ENCODE measurements around the gene TMEM161A.

DNA sequence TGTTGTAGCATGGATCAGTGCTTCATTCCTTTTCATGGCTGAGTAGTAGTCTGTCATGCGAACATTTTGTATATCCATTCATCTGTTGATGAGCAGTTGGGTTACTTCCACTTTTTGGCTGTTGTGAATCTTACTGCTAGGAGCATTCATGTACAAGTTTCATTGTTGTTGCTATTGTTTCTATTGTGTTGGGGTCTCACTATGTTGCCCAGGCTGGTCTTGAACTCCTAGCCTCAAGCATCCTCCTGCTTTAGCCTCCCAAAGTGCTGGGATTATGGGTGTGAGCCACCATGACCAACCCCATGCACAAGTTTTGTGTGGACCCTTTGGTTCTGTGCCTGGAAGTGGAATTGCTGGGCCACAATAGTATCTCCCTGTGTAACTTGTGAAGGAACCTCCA is 58.7 kb downstream of the TMEM161A start:
- TF ChIP-seq, protein P1, sequence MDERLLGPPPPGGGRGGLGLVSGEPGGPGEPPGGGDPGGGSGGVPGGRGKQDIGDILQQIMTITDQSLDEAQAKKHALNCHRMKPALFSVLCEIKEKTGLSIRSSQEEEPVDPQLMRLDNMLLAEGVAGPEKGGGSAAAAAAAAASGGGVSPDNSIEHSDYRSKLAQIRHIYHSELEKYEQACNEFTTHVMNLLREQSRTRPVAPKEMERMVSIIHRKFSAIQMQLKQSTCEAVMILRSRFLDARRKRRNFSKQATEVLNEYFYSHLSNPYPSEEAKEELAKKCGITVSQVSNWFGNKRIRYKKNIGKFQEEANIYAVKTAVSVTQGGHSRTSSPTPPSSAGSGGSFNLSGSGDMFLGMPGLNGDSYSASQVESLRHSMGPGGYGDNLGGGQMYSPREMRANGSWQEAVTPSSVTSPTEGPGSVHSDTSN (CRISPR knock-in tag; IDR thresholded peaks at IDR 0.05; ENCODE audit: low read depth): no peak
- TF ChIP-seq, protein P1 (tag; conservative IDR thresholded peaks at IDR 0.05; ENCODE audit: low read depth): no peak
- no peak for TF ChIP-seq FOXM1 (IDR thresholded peaks at IDR 0.05; ENCODE audit: low read depth)
- no peak for TF ChIP-seq FOXM1 (CRISPR knock-in tag; IDR thresholded peaks at IDR 0.05; ENCODE audit: low read depth)
- TF ChIP-seq, protein P2, sequence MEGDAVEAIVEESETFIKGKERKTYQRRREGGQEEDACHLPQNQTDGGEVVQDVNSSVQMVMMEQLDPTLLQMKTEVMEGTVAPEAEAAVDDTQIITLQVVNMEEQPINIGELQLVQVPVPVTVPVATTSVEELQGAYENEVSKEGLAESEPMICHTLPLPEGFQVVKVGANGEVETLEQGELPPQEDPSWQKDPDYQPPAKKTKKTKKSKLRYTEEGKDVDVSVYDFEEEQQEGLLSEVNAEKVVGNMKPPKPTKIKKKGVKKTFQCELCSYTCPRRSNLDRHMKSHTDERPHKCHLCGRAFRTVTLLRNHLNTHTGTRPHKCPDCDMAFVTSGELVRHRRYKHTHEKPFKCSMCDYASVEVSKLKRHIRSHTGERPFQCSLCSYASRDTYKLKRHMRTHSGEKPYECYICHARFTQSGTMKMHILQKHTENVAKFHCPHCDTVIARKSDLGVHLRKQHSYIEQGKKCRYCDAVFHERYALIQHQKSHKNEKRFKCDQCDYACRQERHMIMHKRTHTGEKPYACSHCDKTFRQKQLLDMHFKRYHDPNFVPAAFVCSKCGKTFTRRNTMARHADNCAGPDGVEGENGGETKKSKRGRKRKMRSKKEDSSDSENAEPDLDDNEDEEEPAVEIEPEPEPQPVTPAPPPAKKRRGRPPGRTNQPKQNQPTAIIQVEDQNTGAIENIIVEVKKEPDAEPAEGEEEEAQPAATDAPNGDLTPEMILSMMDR (IDR thresholded peaks at IDR 0.05 in 2 of 3, conservative IDR thresholded peaks at IDR 0.05 in 1 of 3; ENCODE audit: insufficient read depth in 2 of 3, low read depth in 1 of 3, low read length in 3 of 3): no peak
